ENCODE measurements around the gene HEATR1.

HEATR1 gene

GRCh38 chr1:236575523-236575922, 28.8 kb downstream of the HEATR1 start:
- TF ChIP-seq CTCF (IDR thresholded peaks at IDR 0.05; ENCODE audit: insufficient read depth, low read length, missing control alignments): no peak
- no peak overlapping the region for H3K4me3 ChIP-seq (ENCODE audit: low read depth, low read length)
- no peak for DNase-seq (ENCODE audit: low read depth, low spot score)
- POLR2A ChIA-PET: no interaction called here
- CTCF ChIA-PET: interaction anchor here (0.9 kb wide), 1 partner anchor 25 kb away, joined by 3 read pairs; no protein-coding TSS in a partner anchor

- POLR2A ChIA-PET: no interaction called here
- H3K4me3 ChIP-seq (ENCODE audit: low read depth, low read length): no peak overlapping the region
- no peak for DNase-seq (ENCODE audit: low read depth, low spot score)
- CTCF ChIA-PET: interaction anchor here (0.9 kb wide), 1 partner anchor 11 kb away, joined by 4 read pairs; no protein-coding TSS in a partner anchor
- no peak for TF ChIP-seq CTCF (IDR thresholded peaks at IDR 0.05; ENCODE audit: insufficient read depth, low read length, missing control alignments)
These were observed 35.9 kb downstream of the HEATR1 start for GRCh38 chr1:236568285-236568894.

- CTCF ChIA-PET: no interaction called here
- TF ChIP-seq CTCF (IDR thresholded peaks at IDR 0.05; ENCODE audit: insufficient read depth, low read length, missing control alignments): no peak
These were observed 38.8 kb downstream of the HEATR1 start for GRCh38 chr1:236565530-236565929.

GRCh38 chr1:236561976-236562375, 42.3 kb downstream of the HEATR1 start:
- no peak for TF ChIP-seq CTCF (IDR thresholded peaks at IDR 0.05; ENCODE audit: insufficient read depth, low read length, missing control alignments)
- ChIA-PET POLR2A (no interaction called here), CTCF (no interaction called here)
- DNase-seq (ENCODE audit: low read depth, low spot score): no peak
- H3K4me3 ChIP-seq (ENCODE audit: low read depth, low read length): no peak overlapping the region

More at GRCh38 chr1:236565530-236565929, 38.8 kb downstream of the HEATR1 start:
- no peak overlapping the region for H3K4me3 ChIP-seq (ENCODE audit: low read depth, low read length)
- POLR2A ChIA-PET: no interaction called here
- no peak for DNase-seq (ENCODE audit: low read depth, low spot score)

- DNase-seq (ENCODE audit: low read depth, low spot score): no peak
- no peak overlapping the region for H3K4me3 ChIP-seq (ENCODE audit: low read depth, low read length)
- no peak for TF ChIP-seq CTCF (IDR thresholded peaks at IDR 0.05; ENCODE audit: insufficient read depth, low read length, missing control alignments)
- ChIA-PET CTCF (interaction anchor here (1.0 kb wide), 1 partner anchor 9 kb away, joined by 3 read pairs; no protein-coding TSS in a partner anchor), POLR2A (no interaction called here)
These were observed 44.0 kb downstream of the HEATR1 start for GRCh38 chr1:236560213-236560771.

GRCh38 chr1:236558846-236559245, 45.5 kb downstream of the HEATR1 start:
- H3K4me3 ChIP-seq (ENCODE audit: low read depth, low read length): no peak overlapping the region
- CTCF ChIA-PET: interaction anchor here (0.9 to 1.2 kb wide), 2 partner anchors 9 to 12 kb away, joined by 3 to 4 read pairs; no protein-coding TSS in a partner anchor
- no peak for TF ChIP-seq CTCF (IDR thresholded peaks at IDR 0.05; ENCODE audit: insufficient read depth, low read length, missing control alignments)
- DNase-seq (ENCODE audit: low read depth, low spot score): no peak
- POLR2A ChIA-PET: no interaction called here
